HL-60 (cell line): ENCODE data around the gene SCAMP2.

Experiments
- DNase-seq, 2 experiments: peaks; one replicate each; pipeline ENCODE4 v3.0.0-alpha.2; 2010 to 2020; ENCODE audit warnings: low read depth in 1 of 2, low spot score in 1 of 2
- H3K27ac ChIP-seq: fragments of 250-450 bp; sonication (Bioruptor Pico); replicated peaks from 2 replicates; pipeline ENCODE4 v1.5.1; 2020; ENCODE audit warnings: mild to moderate bottlenecking, moderate library complexity
- H3K27me3 ChIP-seq: fragments of 250-450 bp; sonication (Bioruptor Pico); 2 replicates; pipeline ENCODE4 v1.5.1; 2021; ENCODE audit warnings: mild to moderate bottlenecking, moderate library complexity; ENCODE audit not compliant: insufficient read depth, poor library complexity, severe bottlenecking
- H3K4me3 ChIP-seq: replicated peaks from 2 replicates; pipeline ENCODE4 v1.5.1; 2011; ENCODE audit warnings: mild to moderate bottlenecking, control low read depth, low read length; ENCODE audit not compliant: insufficient read depth
- GABPA ChIP-seq: IDR thresholded peaks from 2 replicates; pipeline ENCODE4 v1.6.1; 2012; ENCODE audit warnings: low read depth
- POLR2AphosphoS5 ChIP-seq: IDR thresholded peaks from 2 replicates; pipeline ENCODE4 v1.6.1; 2012; ENCODE audit warnings: low read depth
- SPI1 ChIP-seq: IDR thresholded peaks from 2 replicates; pipeline ENCODE4 v1.6.1; 2012; ENCODE audit warnings: low read depth, mild to moderate bottlenecking, borderline replicate concordance
- TF ChIP-seq, protein P1 (sequence below): IDR thresholded peaks from one replicate; pipeline ENCODE4 v1.5.1; 2011; ENCODE audit warnings: low read length, control low read depth, inconsistent platforms; ENCODE audit not compliant: insufficient read depth
- TF ChIP-seq, protein P2 (sequence below): IDR thresholded peaks from 2 replicates; pipeline ENCODE4 v1.6.1; 2012; ENCODE audit warnings: low read depth; ENCODE audit not compliant: insufficient replicate concordance

The SCAMP2 gene

GRCh38 chr15:74869726-74870407 is 3.3 kb downstream of the SCAMP2 start:
- Histone ChIP-seq H3K27me3 (no peaks in the 10 kb centered on the region), H3K4me3 (no peak overlapping the region), H3K27ac (peak overlapping the region; percentile 95)
- DNase-seq: peak; percentile 82 to 96
- TF ChIP-seq GABPA: no peak
- TF ChIP-seq SPI1: peak; percentile 87
- TF ChIP-seq POLR2AphosphoS5: peak; percentile 98
- TF ChIP-seq, protein P1, sequence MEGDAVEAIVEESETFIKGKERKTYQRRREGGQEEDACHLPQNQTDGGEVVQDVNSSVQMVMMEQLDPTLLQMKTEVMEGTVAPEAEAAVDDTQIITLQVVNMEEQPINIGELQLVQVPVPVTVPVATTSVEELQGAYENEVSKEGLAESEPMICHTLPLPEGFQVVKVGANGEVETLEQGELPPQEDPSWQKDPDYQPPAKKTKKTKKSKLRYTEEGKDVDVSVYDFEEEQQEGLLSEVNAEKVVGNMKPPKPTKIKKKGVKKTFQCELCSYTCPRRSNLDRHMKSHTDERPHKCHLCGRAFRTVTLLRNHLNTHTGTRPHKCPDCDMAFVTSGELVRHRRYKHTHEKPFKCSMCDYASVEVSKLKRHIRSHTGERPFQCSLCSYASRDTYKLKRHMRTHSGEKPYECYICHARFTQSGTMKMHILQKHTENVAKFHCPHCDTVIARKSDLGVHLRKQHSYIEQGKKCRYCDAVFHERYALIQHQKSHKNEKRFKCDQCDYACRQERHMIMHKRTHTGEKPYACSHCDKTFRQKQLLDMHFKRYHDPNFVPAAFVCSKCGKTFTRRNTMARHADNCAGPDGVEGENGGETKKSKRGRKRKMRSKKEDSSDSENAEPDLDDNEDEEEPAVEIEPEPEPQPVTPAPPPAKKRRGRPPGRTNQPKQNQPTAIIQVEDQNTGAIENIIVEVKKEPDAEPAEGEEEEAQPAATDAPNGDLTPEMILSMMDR: no peak
- TF ChIP-seq, protein P2, sequence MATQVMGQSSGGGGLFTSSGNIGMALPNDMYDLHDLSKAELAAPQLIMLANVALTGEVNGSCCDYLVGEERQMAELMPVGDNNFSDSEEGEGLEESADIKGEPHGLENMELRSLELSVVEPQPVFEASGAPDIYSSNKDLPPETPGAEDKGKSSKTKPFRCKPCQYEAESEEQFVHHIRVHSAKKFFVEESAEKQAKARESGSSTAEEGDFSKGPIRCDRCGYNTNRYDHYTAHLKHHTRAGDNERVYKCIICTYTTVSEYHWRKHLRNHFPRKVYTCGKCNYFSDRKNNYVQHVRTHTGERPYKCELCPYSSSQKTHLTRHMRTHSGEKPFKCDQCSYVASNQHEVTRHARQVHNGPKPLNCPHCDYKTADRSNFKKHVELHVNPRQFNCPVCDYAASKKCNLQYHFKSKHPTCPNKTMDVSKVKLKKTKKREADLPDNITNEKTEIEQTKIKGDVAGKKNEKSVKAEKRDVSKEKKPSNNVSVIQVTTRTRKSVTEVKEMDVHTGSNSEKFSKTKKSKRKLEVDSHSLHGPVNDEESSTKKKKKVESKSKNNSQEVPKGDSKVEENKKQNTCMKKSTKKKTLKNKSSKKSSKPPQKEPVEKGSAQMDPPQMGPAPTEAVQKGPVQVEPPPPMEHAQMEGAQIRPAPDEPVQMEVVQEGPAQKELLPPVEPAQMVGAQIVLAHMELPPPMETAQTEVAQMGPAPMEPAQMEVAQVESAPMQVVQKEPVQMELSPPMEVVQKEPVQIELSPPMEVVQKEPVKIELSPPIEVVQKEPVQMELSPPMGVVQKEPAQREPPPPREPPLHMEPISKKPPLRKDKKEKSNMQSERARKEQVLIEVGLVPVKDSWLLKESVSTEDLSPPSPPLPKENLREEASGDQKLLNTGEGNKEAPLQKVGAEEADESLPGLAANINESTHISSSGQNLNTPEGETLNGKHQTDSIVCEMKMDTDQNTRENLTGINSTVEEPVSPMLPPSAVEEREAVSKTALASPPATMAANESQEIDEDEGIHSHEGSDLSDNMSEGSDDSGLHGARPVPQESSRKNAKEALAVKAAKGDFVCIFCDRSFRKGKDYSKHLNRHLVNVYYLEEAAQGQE: peak; percentile 23

GRCh38 chr15:74869372-74869725 is 3.8 kb downstream of the SCAMP2 start:
- no peaks in the 10 kb centered on the region for H3K27me3 ChIP-seq
- DNase-seq: no peak
- no peak overlapping the region for H3K4me3 ChIP-seq
- TF ChIP-seq, protein P1: no peak
- no peak for TF ChIP-seq GABPA
- peak overlapping the region; percentile 95 for H3K27ac ChIP-seq

GRCh38 chr15:74868059-74868458 is 5.1 kb downstream of the SCAMP2 start:
- Histone ChIP-seq H3K27me3 (no peaks in the 10 kb centered on the region), H3K4me3 (no peak overlapping the region), H3K27ac (peak overlapping the region; percentile 95)
- DNase-seq: peak; percentile 77 to 91
- TF ChIP-seq, protein P1: no peak
- TF ChIP-seq POLR2AphosphoS5: peak; percentile 66; the same call in 1 of the 2 replicates
- TF ChIP-seq, protein P2: no peak
- TF ChIP-seq SPI1: peak; percentile 89; the same call in 1 of the 2 replicates
- peak; percentile 47; the same call in 1 of the 2 replicates for TF ChIP-seq GABPA
